Measurements from ENCODE around the gene IGHMBP2. TPM values are rescaled to one million over a fixed set of nuclear protein-coding genes. Genes with fewer than 3 reads are reported as not detected.

IGHMBP2 gene
- total and polyA plus RNA-seq, 2 experiments from 2014 or later = 14.3 to 27.7 TPM

GRCh38 chr11:68910965-68911364, 7.3 kb downstream of the IGHMBP2 start:
- H3K9me3 Mint-ChIP-seq = no peaks in the 10 kb centered on the region
- Histone ChIP-seq H3K9me2 (ENCODE audit: insufficient read depth) (no peaks in the 10 kb centered on the region), H2AFZ (no peak overlapping the region), H3K79me2 (replicated peaks; ENCODE audit: insufficient read depth) (peaks cover 4% of the 10 kb centered on the region), H3K4me3 (no peak overlapping the region), H3F3A (replicated peaks; ENCODE audit: low read depth) (0 out of 2 replicates have a peak, but pooled peaks cover under 1% of the 10 kb centered on the region), H3K4me1 (ENCODE audit: insufficient read depth) (no peaks in the 10 kb centered on the region), H3K27ac (ENCODE audit: low read depth) (no peak overlapping the region), H3K4me2 (no peak overlapping the region), H3K36me3 (ENCODE audit: insufficient read depth) (peaks cover 15% of the 10 kb centered on the region; the same call in 1 of the 2 replicates), H4K20me1 (replicated peaks; ENCODE audit: insufficient read depth) (no peaks in the 10 kb centered on the region), H3K27me3 (ENCODE audit: insufficient read depth) (no peaks in the 10 kb centered on the region)
- DNase-seq (ENCODE audit: low spot score) (no peak), ATAC-seq (no peak)
- peaks cover 7% of the 10 kb centered on the region for H3K27me3 Mint-ChIP-seq (ENCODE audit: insufficient read depth, low read depth, poor library complexity)
- H3K27ac Mint-ChIP-seq = no peak overlapping the region
- peaks cover 60% of the 10 kb centered on the region for H3K36me3 Mint-ChIP-seq (ENCODE audit: low read depth)
- TF ChIP-seq POLR2AphosphoS5 (IDR thresholded peaks at IDR 0.05; ENCODE audit: low read depth) (no peak), ETS1 (IDR thresholded peaks at IDR 0.05) (no peak)
- H3K4me3 Mint-ChIP-seq = no peak overlapping the region
- H3K4me1 Mint-ChIP-seq = no peaks in the 10 kb centered on the region

GRCh38 chr11:68911731-68912130, 8.0 kb downstream of the IGHMBP2 start:
- H3K27ac ChIP-seq (ENCODE audit: low read depth) = no peak overlapping the region
- TF ChIP-seq ZNF462 (CRISPR knock-in tag; IDR thresholded peaks at IDR 0.05) (no peak), EZH2 (IDR thresholded peaks at IDR 0.05; ENCODE audit: low read depth, unreplicated experiment) (no peak)
- H3K9me2 ChIP-seq (ENCODE audit: insufficient read depth) = no peaks in the 10 kb centered on the region
- ATAC-seq (no peak), DNase-seq (ENCODE audit: low spot score) (no peak)
- no peak overlapping the region for H3K4me2 ChIP-seq
- peaks cover 7% of the 10 kb centered on the region for H3K27me3 Mint-ChIP-seq (ENCODE audit: insufficient read depth, low read depth, poor library complexity)
- no peaks in the 10 kb centered on the region for H3K4me1 Mint-ChIP-seq
- H3K79me2 ChIP-seq (replicated peaks; ENCODE audit: insufficient read depth) = no peaks in the 10 kb centered on the region; the same call in 1 of the 2 replicates
- H3K36me3 Mint-ChIP-seq (ENCODE audit: low read depth) = peaks cover 68% of the 10 kb centered on the region
- H3K27ac Mint-ChIP-seq = no peak overlapping the region
- H4K20me1 ChIP-seq (replicated peaks; ENCODE audit: insufficient read depth) = no peaks in the 10 kb centered on the region
- H3K4me3 Mint-ChIP-seq = no peak overlapping the region
- no peaks in the 10 kb centered on the region for H3F3A ChIP-seq (replicated peaks; ENCODE audit: low read depth)
- no peaks in the 10 kb centered on the region for H3K4me1 ChIP-seq (ENCODE audit: insufficient read depth)
- H3K27me3 ChIP-seq (ENCODE audit: insufficient read depth) = no peaks in the 10 kb centered on the region
- no peaks in the 10 kb centered on the region; the same call in 2 of the 3 replicates for H3K9me3 Mint-ChIP-seq
- no peak overlapping the region for H2AFZ ChIP-seq
- H3K4me3 ChIP-seq = no peak overlapping the region
- H3K36me3 ChIP-seq (ENCODE audit: insufficient read depth) = peaks cover 16% of the 10 kb centered on the region; the same call in 1 of the 2 replicates
